Endothelial cell of umbilical vein (primary cell): ENCODE results near the gene HOOK2. TPM values are rescaled to one million over a fixed set of nuclear protein-coding genes. Genes with fewer than 3 reads are reported as not detected.

Experiments
- BruUV-seq: library from RNA; stranded (reverse); fragments of 400-500 nt; replicated peaks from 2 replicates; lab custom pipeline; 2021; lab: Mats Ljungman, UMichigan
- CTCF ChIA-PET: fragments of 300-600, 350-600 bp; sonication (Branson Sonifier 250); formaldehyde crosslinking; loops from one replicate; lab custom pipeline; 2021; ENCODE audit warnings: antibody characterized with exemption, inconsistent platforms; lab: Charles Lee
- POLR2A ChIA-PET: fragments of 300-600, 350-600 bp; sonication (Branson Sonifier 250); formaldehyde crosslinking; loops from one replicate; lab custom pipeline; 2021; ENCODE audit warnings: antibody characterized with exemption, inconsistent platforms; lab: Charles Lee
- DNase-seq: peaks from one replicate; pipeline ENCODE4 v3.0.0-alpha.2; 2011; ENCODE audit warnings: low read depth, low spot score
- FAIRE-seq: peaks from 2 replicates; lab custom pipeline; 2011; peaks lifted over from hg19 to GRCh38; lab: Jason Lieb, UNC
- H2AFZ ChIP-seq: 2 replicates; pipeline ENCODE4 v1.6.0; 2012; ENCODE audit warnings: low read depth, low read length, control low read depth, inconsistent platforms
- H3K27ac ChIP-seq: 2 replicates; pipeline ENCODE4 v1.5.1; 2011; ENCODE audit warnings: low read depth, mild to moderate bottlenecking, control low read depth, low read length, moderate library complexity; ENCODE audit not compliant: insufficient read depth
- H3K27me3 ChIP-seq, 2 experiments: 2 replicates each; pipeline versions ENCODE4 v1.6.0 to v1.6.1; 2011; ENCODE audit warnings: low read length in 2 of 2, mixed read lengths in 1 of 2; ENCODE audit not compliant: control insufficient read depth in 2 of 2, insufficient read depth in 2 of 2
- H3K36me3 ChIP-seq, 2 experiments: 2 replicates in 1 of 2; 3 replicates in 1 of 2; pipeline ENCODE4 v1.5.1; 2011; ENCODE audit warnings: low read length in 2 of 2, mild to moderate bottlenecking in 1 of 2, moderate library complexity in 1 of 2; ENCODE audit not compliant: control insufficient read depth in 2 of 2, insufficient read depth in 2 of 2; ENCODE audit errors: extremely low read depth in 1 of 2
- H3K4me1 ChIP-seq: 3 replicates; pipeline ENCODE4 v1.5.1; 2011; ENCODE audit warnings: mild to moderate bottlenecking, low read length; ENCODE audit not compliant: control insufficient read depth, insufficient read depth; ENCODE audit errors: extremely low read depth
- H3K4me2 ChIP-seq: 2 replicates; pipeline ENCODE4 v1.6.1; 2011; ENCODE audit warnings: low read length, control low read depth, mixed read lengths; ENCODE audit not compliant: insufficient read depth
- H3K4me3 ChIP-seq, 3 experiments: fragments of 200-600 bp in 1 of 3; sonication (generic), shearing (Covaris generic) in 1 of 3; replicated peaks in 1 of 3; 2 replicates each; pipeline ENCODE4 v1.5.1; 2011 to 2016; ENCODE audit warnings: control low read depth in 3 of 3, low read length in 3 of 3, mild to moderate bottlenecking in 2 of 3, inconsistent platforms in 1 of 3, low read depth in 1 of 3, moderate library complexity in 1 of 3; ENCODE audit not compliant: insufficient read depth in 1 of 3
- H3K79me2 ChIP-seq: 2 replicates; pipeline ENCODE4 v1.6.0; 2012; ENCODE audit warnings: low read length, inconsistent platforms; ENCODE audit not compliant: control insufficient read depth, insufficient read depth
- H3K9ac ChIP-seq: replicated peaks from 2 replicates; pipeline ENCODE3; 2011; ENCODE audit warnings: low read length, control low read depth; ENCODE audit not compliant: insufficient read depth; ENCODE audit errors: extremely low read depth
- H3K9me1 ChIP-seq: replicated peaks from 3 replicates; pipeline ENCODE4 v1.6.0; 2011; ENCODE audit warnings: mild to moderate bottlenecking, low read length; ENCODE audit not compliant: control insufficient read depth, insufficient read depth; ENCODE audit errors: extremely low read depth
- H3K9me3 ChIP-seq: replicated peaks from 2 replicates; pipeline ENCODE4 v1.5.1; 2012; ENCODE audit warnings: low read length, inconsistent platforms; ENCODE audit not compliant: control insufficient read depth, insufficient read depth
- H4K20me1 ChIP-seq: replicated peaks from 2 replicates; pipeline ENCODE3; 2011; ENCODE audit warnings: mild to moderate bottlenecking, low read length; ENCODE audit not compliant: control insufficient read depth, insufficient read depth; ENCODE audit errors: extremely low read depth
- EZH2 ChIP-seq: IDR thresholded peaks from 2 replicates; pipeline ENCODE4 v1.6.1; 2012; ENCODE audit warnings: borderline replicate concordance, low read depth, mild to moderate bottlenecking, moderate library complexity, low read length, inconsistent platforms; ENCODE audit not compliant: severe bottlenecking
- FOS ChIP-seq: IDR thresholded peaks from 2 replicates; pipeline ENCODE4 v1.6.1; 2011; ENCODE audit warnings: mild to moderate bottlenecking, low read length, moderate library complexity, borderline replicate concordance; ENCODE audit not compliant: insufficient read depth
- GATA2 ChIP-seq: IDR thresholded peaks from 2 replicates; pipeline ENCODE4 v1.7.0; 2011; ENCODE audit warnings: low read depth, mild to moderate bottlenecking, moderate library complexity, mixed read lengths, low read length; ENCODE audit not compliant: insufficient read length, insufficient read depth
- JUN ChIP-seq: IDR thresholded peaks from 2 replicates; pipeline ENCODE4 v1.6.1; 2011; ENCODE audit warnings: borderline replicate concordance, low read depth; ENCODE audit not compliant: insufficient read length, insufficient read depth
- MYC ChIP-seq: IDR thresholded peaks from one replicate; pipeline ENCODE4 v1.6.1; 2011; ENCODE audit warnings: mild to moderate bottlenecking, low read depth, low read length
- POLR2A ChIP-seq: IDR thresholded peaks from 2 replicates; pipeline ENCODE4 v1.6.1; 2012; ENCODE audit warnings: low read depth, mild to moderate bottlenecking, control low read depth, low read length
- POLR2AphosphoS5 ChIP-seq: IDR thresholded peaks from 2 replicates; pipeline ENCODE4 v1.6.1; 2012; ENCODE audit warnings: low read depth, mild to moderate bottlenecking, control low read depth, low read length, moderate library complexity; ENCODE audit not compliant: insufficient read depth
- dilution Hi-C: fragments of 300-500 bp; cut with MboI; formaldehyde crosslinking; loops from one replicate; pipeline ENCODE4 v1.15.0; 2019; ENCODE audit warnings: low sequenced_read_pairs; ENCODE audit not compliant: extremely low pct_ligation_motif_present
- intact Hi-C: fragments of 100-400 bp; cut with micrococcal nuclease; formaldehyde crosslinking; loops from one replicate; pipeline ENCODE4 v1.10.0; 2022
- polyA plus RNA-seq, 4 experiments: library from polyadenylated mRNA; depleted of rRNA in 3 of 4; stranded (reverse) in 3 of 4; unstranded in 1 of 4; fragments of >200 nt; gene quantifications; 2 replicates each; pipeline versions ENCODE4 v1.2.1 to v1.2.3, GENCODE V29; 2011 to 2012; ENCODE audit warnings: missing spikeins in 1 of 4
- total RNA-seq: library from RNA; stranded (reverse); gene quantifications from 2 replicates; pipeline ENCODE4 v1.2.3, GENCODE V29; 2021
- TF ChIP-seq, protein P1 (sequence below): IDR thresholded peaks from 2 replicates; pipeline ENCODE4 v1.6.1; 2011; ENCODE audit not compliant: insufficient read depth, insufficient read length
- TF ChIP-seq, protein P2 (sequence below), 2 donors: IDR thresholded peaks; 1 replicate in 1 of 2; 2 replicates in 1 of 2; pipeline ENCODE4 v1.5.1; 2011; ENCODE audit warnings: low read length in 2 of 2, mild to moderate bottlenecking in 2 of 2, moderate library complexity in 2 of 2, control low read depth in 1 of 2, inconsistent platforms in 1 of 2, low read depth in 1 of 2; ENCODE audit not compliant: insufficient read depth in 1 of 2; ENCODE audit errors: extremely low read depth in 1 of 2

Gene HOOK2
- total and polyA plus RNA-seq, 2 donors (not counting 3 experiments of a cell fraction or from before 2014, with no cell fraction given), result 8.0 to 17.3 TPM

DNA sequence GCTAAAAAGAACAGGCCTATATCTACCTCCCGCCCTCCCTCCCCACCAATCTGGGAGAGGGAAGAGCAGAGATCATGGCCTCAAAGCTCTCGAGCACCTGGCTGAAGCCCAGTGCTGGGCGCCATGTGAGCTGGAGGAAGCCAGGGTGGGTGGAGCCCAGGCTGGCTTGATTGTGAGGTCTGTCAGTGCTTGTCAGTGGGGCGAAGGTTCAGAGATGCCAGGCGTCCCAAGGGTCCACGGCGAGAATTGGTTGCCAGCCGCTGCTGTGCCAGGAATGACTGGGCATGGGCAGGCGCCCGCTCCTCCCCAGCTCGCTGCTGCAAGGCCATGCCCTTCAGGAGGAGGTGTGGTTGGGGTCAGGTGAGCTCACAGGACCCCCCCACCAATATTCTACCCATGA lies 12.3 kb downstream of the HOOK2 start:
- no TSS peak for BruUV-seq
- Histone ChIP-seq H3K36me3 (no peaks in the 10 kb centered on the region), H3K4me2 (no peak overlapping the region), H3K9me1 (no peaks in the 10 kb centered on the region), H3K9me3 (no peaks in the 10 kb centered on the region), H3K9ac (no peak overlapping the region), H3K27ac (no peak overlapping the region), H3K4me1 (no peaks in the 10 kb centered on the region), H4K20me1 (no peaks in the 10 kb centered on the region), H2AFZ (no peak overlapping the region), H3K27me3 (no peaks in the 10 kb centered on the region), H3K4me3 (no peak overlapping the region), H3K79me2 (no peaks in the 10 kb centered on the region)
- intact Hi-C loops (no loop called here), dilution Hi-C loops (no loop called here)
- POLR2A ChIA-PET, result interaction anchor here (1.6 kb wide), 1 partner anchor 29 kb away, joined by 5 read pairs; the partner anchor contains the start of gene JUNB
- CTCF ChIA-PET, result interaction anchor here (9.9 to 12.6 kb wide), 3 partner anchors 12 to 85 kb away, joined by 144 to 524 read pairs (median 481); partner anchors contain the start of genes HOOK2, JUNB, PRDX2 and THSD8
- DNase-seq, result no peak
- FAIRE-seq, result no peak
- no peak for TF ChIP-seq POLR2AphosphoS5
- no peak for TF ChIP-seq JUN
- no peak for TF ChIP-seq EZH2
- no peak for TF ChIP-seq MYC
- TF ChIP-seq GATA2, result no peak
- TF ChIP-seq, protein P1, sequence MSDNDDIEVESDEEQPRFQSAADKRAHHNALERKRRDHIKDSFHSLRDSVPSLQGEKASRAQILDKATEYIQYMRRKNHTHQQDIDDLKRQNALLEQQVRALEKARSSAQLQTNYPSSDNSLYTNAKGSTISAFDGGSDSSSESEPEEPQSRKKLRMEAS, result no peak
- no peak for TF ChIP-seq FOS
- TF ChIP-seq, protein P2, sequence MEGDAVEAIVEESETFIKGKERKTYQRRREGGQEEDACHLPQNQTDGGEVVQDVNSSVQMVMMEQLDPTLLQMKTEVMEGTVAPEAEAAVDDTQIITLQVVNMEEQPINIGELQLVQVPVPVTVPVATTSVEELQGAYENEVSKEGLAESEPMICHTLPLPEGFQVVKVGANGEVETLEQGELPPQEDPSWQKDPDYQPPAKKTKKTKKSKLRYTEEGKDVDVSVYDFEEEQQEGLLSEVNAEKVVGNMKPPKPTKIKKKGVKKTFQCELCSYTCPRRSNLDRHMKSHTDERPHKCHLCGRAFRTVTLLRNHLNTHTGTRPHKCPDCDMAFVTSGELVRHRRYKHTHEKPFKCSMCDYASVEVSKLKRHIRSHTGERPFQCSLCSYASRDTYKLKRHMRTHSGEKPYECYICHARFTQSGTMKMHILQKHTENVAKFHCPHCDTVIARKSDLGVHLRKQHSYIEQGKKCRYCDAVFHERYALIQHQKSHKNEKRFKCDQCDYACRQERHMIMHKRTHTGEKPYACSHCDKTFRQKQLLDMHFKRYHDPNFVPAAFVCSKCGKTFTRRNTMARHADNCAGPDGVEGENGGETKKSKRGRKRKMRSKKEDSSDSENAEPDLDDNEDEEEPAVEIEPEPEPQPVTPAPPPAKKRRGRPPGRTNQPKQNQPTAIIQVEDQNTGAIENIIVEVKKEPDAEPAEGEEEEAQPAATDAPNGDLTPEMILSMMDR (IDR thresholded peaks at IDR 0.05; ENCODE audit: extremely low read depth in 1 of 2, insufficient read depth in 1 of 2, low read depth in 1 of 2, low read length in 2 of 2), result no peak
- TF ChIP-seq POLR2A, result no peak
